ENCODE data around the gene FGF2.
"Not testable (repeated sequence)": the region's sequence is repeated elsewhere in the genome, so short reads cannot be mapped to it uniquely, and the experiment has no call there.

Gene FGF2

GRCh38 chr4:122826553-122827257 is at the start of gene FGF2:
Gene FGF2 (plus strand): TSS chr4:122826831. CDS start chr4:122827175, 344 bp downstream.
- in situ Hi-C loops (cut with HindIII; ENCODE audit: low sequenced_read_pairs), result no loop called here

GRCh38 chr4:122776916-122777315 is 49.7 kb upstream of the FGF2 start:
- in situ Hi-C loops (cut with HindIII; ENCODE audit: low sequenced_read_pairs), result no loop called here

GRCh38 chr4:122777846-122778673 is 48.6 kb upstream of the FGF2 start:
- in situ Hi-C loops (cut with HindIII; ENCODE audit: low sequenced_read_pairs), result no loop called here

- in situ Hi-C loops (cut with HindIII; ENCODE audit: low sequenced_read_pairs), result no loop called here
These were observed 45.1 kb upstream of the FGF2 start for GRCh38 chr4:122781486-122781885.

- in situ Hi-C loops (cut with HindIII; ENCODE audit: low sequenced_read_pairs), result no loop called here
These were observed 43.1 kb upstream of the FGF2 start for GRCh38 chr4:122783301-122784215.

GRCh38 chr4:122784261-122784660 is 42.4 kb upstream of the FGF2 start:
- in situ Hi-C loops (cut with HindIII; ENCODE audit: low sequenced_read_pairs), result no loop called here

GRCh38 chr4:122785099-122785498 is 41.5 kb upstream of the FGF2 start:
- in situ Hi-C loops (cut with HindIII; ENCODE audit: low sequenced_read_pairs), result no loop called here

GRCh38 chr4:122786296-122786695 is 40.3 kb upstream of the FGF2 start:
- in situ Hi-C loops (cut with HindIII; ENCODE audit: low sequenced_read_pairs), result not testable (repeated sequence)

GRCh38 chr4:122786920-122787319 is 39.7 kb upstream of the FGF2 start:
- in situ Hi-C loops (cut with HindIII; ENCODE audit: low sequenced_read_pairs), result not testable (repeated sequence)

GRCh38 chr4:122787940-122788339 is 38.7 kb upstream of the FGF2 start:
- in situ Hi-C loops (cut with HindIII; ENCODE audit: low sequenced_read_pairs), result no loop called here

- in situ Hi-C loops (cut with HindIII; ENCODE audit: low sequenced_read_pairs), result no loop called here
These were observed 37.7 kb upstream of the FGF2 start for GRCh38 chr4:122788935-122789334.

- in situ Hi-C loops (cut with HindIII; ENCODE audit: low sequenced_read_pairs), result no loop called here
These were observed 32.8 kb upstream of the FGF2 start for GRCh38 chr4:122793811-122794210.

GRCh38 chr4:122796801-122797404 is 29.7 kb upstream of the FGF2 start:
- in situ Hi-C loops (cut with HindIII; ENCODE audit: low sequenced_read_pairs), result no loop called here

- in situ Hi-C loops (cut with HindIII; ENCODE audit: low sequenced_read_pairs), result no loop called here
These were observed 29.1 kb upstream of the FGF2 start for GRCh38 chr4:122797405-122798094.

- in situ Hi-C loops (cut with HindIII; ENCODE audit: low sequenced_read_pairs), result no loop called here
These were observed 28.5 kb upstream of the FGF2 start for GRCh38 chr4:122798101-122798500.

- in situ Hi-C loops (cut with HindIII; ENCODE audit: low sequenced_read_pairs), result no loop called here
These were observed 27.7 kb upstream of the FGF2 start for GRCh38 chr4:122798917-122799316.

- in situ Hi-C loops (cut with HindIII; ENCODE audit: low sequenced_read_pairs), result no loop called here
These were observed 22.8 kb upstream of the FGF2 start for GRCh38 chr4:122803788-122804208.

- in situ Hi-C loops (cut with HindIII; ENCODE audit: low sequenced_read_pairs), result no loop called here
These were observed 19.5 kb upstream of the FGF2 start for GRCh38 chr4:122806981-122807679.

- in situ Hi-C loops (cut with HindIII; ENCODE audit: low sequenced_read_pairs), result no loop called here
These were observed 16.0 kb upstream of the FGF2 start for GRCh38 chr4:122810669-122811068.

Data from endothelial cell of hepatic sinusoid (primary cell).